Panc1 (cell line): ENCODE measurements around the gene SLC40A1. TPM values are rescaled to one million over a fixed set of nuclear protein-coding genes. Genes with fewer than 3 reads are reported as not detected.

ENCODE experiments used
- ATAC-seq: fragments of 200-7000 bp; cut with Tn5 transposase; 2 replicates; pipeline ENCODE4 v1.9.1; 2020; ENCODE audit warnings: mild to moderate bottlenecking, moderate library complexity
- BruUV-seq: library from RNA; stranded (reverse); fragments of 400-500 nt; replicated peaks from 2 replicates; lab custom pipeline; 2021; lab: Mats Ljungman, UMichigan
- CTCF ChIA-PET: fragments of 300-600 bp; sonication (Branson Sonifier 250); formaldehyde crosslinking; loops from one replicate; lab custom pipeline; 2022; ENCODE audit warnings: antibody characterized with exemption; lab: Charles Lee
- POLR2A ChIA-PET: fragments of 300-600 bp; sonication (Branson Sonifier 250); formaldehyde crosslinking; loops from one replicate; lab custom pipeline; 2022; ENCODE audit warnings: antibody characterized with exemption; lab: Charles Lee
- DNase-seq: peaks from one replicate; pipeline ENCODE4 v3.0.0-alpha.2; 2010; ENCODE audit warnings: low read depth, low spot score
- H3K27ac ChIP-seq: 2 replicates; pipeline ENCODE4 v1.5.1; 2011; ENCODE audit warnings: mild to moderate bottlenecking, low read length, inconsistent platforms
- H3K27me3 ChIP-seq: fragments of 200-500 bp; sonication (Bioruptor generic); 2 replicates; pipeline ENCODE4 v1.6.0; 2014; ENCODE audit warnings: low read length, inconsistent platforms; ENCODE audit not compliant: control insufficient read depth, insufficient read depth
- H3K36me3 ChIP-seq: fragments of 200-500 bp; sonication (Bioruptor generic); 2 replicates; pipeline ENCODE4 v1.5.1; 2014; ENCODE audit warnings: inconsistent platforms, mild to moderate bottlenecking, low read length, moderate library complexity; ENCODE audit not compliant: control insufficient read depth, insufficient read depth
- H3K4me1 ChIP-seq: 2 replicates; pipeline ENCODE4 v1.5.1; 2011; ENCODE audit warnings: inconsistent platforms, mild to moderate bottlenecking, low read length, moderate library complexity; ENCODE audit not compliant: control insufficient read depth, insufficient read depth
- H3K4me3 ChIP-seq, 2 experiments: 2 replicates each; pipeline ENCODE4 v1.5.1; 2011 to 2012; ENCODE audit warnings: low read depth in 2 of 2, low read length in 2 of 2, mild to moderate bottlenecking in 2 of 2, inconsistent platforms in 1 of 2, moderate library complexity in 1 of 2
- H3K9me3 ChIP-seq: fragments of 200-500 bp; sonication (Bioruptor generic); 2 replicates; pipeline ENCODE4 v1.5.1; 2014; ENCODE audit warnings: low read depth, mild to moderate bottlenecking, inconsistent platforms, low read length, moderate library complexity; ENCODE audit not compliant: control insufficient read depth, insufficient read depth
- CTCF ChIP-seq: fragments of 450-650 bp; IDR thresholded peaks from 2 replicates; pipeline ENCODE4 v1.5.1; 2017; ENCODE audit warnings: mild to moderate bottlenecking
- POLR2AphosphoS5 ChIP-seq: IDR thresholded peaks from 2 replicates; pipeline ENCODE4 v1.6.1; 2012; ENCODE audit warnings: mild to moderate bottlenecking, low read depth, low read length, moderate library complexity
- REST ChIP-seq, 2 experiments: IDR thresholded peaks; 2 replicates each; pipeline ENCODE4 v1.6.1; 2011 to 2012; ENCODE audit warnings: low read depth in 2 of 2, control low read depth in 1 of 2, low read length in 1 of 2, mild to moderate bottlenecking in 1 of 2, moderate library complexity in 1 of 2; ENCODE audit not compliant: insufficient read depth in 1 of 2
- SIN3A ChIP-seq: IDR thresholded peaks from 2 replicates; pipeline ENCODE4 v1.6.1; 2012; ENCODE audit warnings: low read depth, mild to moderate bottlenecking, low read length, moderate library complexity, borderline replicate concordance; ENCODE audit not compliant: insufficient read depth
- TCF7L2 ChIP-seq: IDR thresholded peaks from 2 replicates; pipeline ENCODE4 v1.6.1; 2011; ENCODE audit warnings: mild to moderate bottlenecking, low read depth, low read length, inconsistent platforms
- in situ Hi-C: cut with HindIII; loops from 2 replicates; pipeline ENCODE4 v1.10.0; 2016; ENCODE audit warnings: low sequenced_read_pairs, low pct_unique_long_range_greater_than_20kb
- intact Hi-C: fragments of 100-400 bp; cut with micrococcal nuclease; formaldehyde crosslinking; loops from one replicate; pipeline ENCODE4 v1.10.0; 2022; ENCODE audit not compliant: unreplicated experiment
- total RNA-seq: library from RNA; stranded (reverse); gene quantifications from one replicate; pipeline ENCODE4 v1.2.1, GENCODE V29; 2021; ENCODE audit not compliant: unreplicated experiment

The SLC40A1 gene
- total RNA-seq, 1 experiment from 2014 or later: 0.74 TPM

GRCh38 chr2:189578272-189578950 is 2.2 kb downstream of the SLC40A1 start:
- no TSS peak for BruUV-seq
- Histone ChIP-seq H3K36me3 (no peaks in the 10 kb centered on the region), H3K27me3 (peaks cover 68% of the 10 kb centered on the region), H3K27ac (no peak overlapping the region), H3K9me3 (no peaks in the 10 kb centered on the region), H3K4me1 (no peaks in the 10 kb centered on the region), H3K4me3 (no peak overlapping the region)
- intact Hi-C loops: no loop called here
- ChIA-PET CTCF (no interaction called here), POLR2A (no interaction called here)
- DNase-seq (no peak), ATAC-seq (no peak)
- in situ Hi-C loops: no loop called here
- TF ChIP-seq TCF7L2 (no peak), POLR2AphosphoS5 (no peak), CTCF (no peak), SIN3A (no peak), REST (IDR thresholded peaks at IDR 0.05; ENCODE audit: insufficient read depth in 1 of 2, low read depth in 2 of 2, low read length in 1 of 2) (no peak)

- no peak overlapping the region for H3K4me3 ChIP-seq
- ATAC-seq (no peak), DNase-seq (no peak)
- H3K9me3 ChIP-seq: no peaks in the 10 kb centered on the region
- in situ Hi-C loops (no loop called here), intact Hi-C loops (no loop called here)
- peaks cover 60% of the 10 kb centered on the region for H3K27me3 ChIP-seq
- no peak for TF ChIP-seq SIN3A
- TF ChIP-seq CTCF: no peak
- no TSS peak for BruUV-seq
- no peak overlapping the region for H3K27ac ChIP-seq
- H3K4me1 ChIP-seq: no peaks in the 10 kb centered on the region
- ChIA-PET POLR2A (no interaction called here), CTCF (no interaction called here)
- H3K36me3 ChIP-seq: no peaks in the 10 kb centered on the region
Measured at GRCh38 chr2:189577121-189577520, 3.5 kb downstream of the SLC40A1 start.
